ENCODE measurements around the gene TMTC2.

Gene TMTC2

GRCh38 chr12:83016218-83016835 lies 329.6 kb downstream of the TMTC2 start:
- H3K36me3 Mint-ChIP-seq, result no peaks in the 10 kb centered on the region
- H3K9me3 Mint-ChIP-seq, result peaks cover 3% of the 10 kb centered on the region
- DNase-seq (ENCODE audit: low spot score in 2 of 2) (no peak), ATAC-seq (no peak)
- H3K27ac Mint-ChIP-seq, result no peak overlapping the region
- H3K4me1 Mint-ChIP-seq, result no peaks in the 10 kb centered on the region
- H3K4me3 Mint-ChIP-seq, result no peak overlapping the region

GRCh38 chr12:83016991-83017390 lies 330.3 kb downstream of the TMTC2 start:
- Mint-ChIP-seq H3K4me1 (no peaks in the 10 kb centered on the region), H3K4me3 (no peak overlapping the region)
- ATAC-seq, result no peak

GRCh38 chr12:83018088-83018487 lies 331.4 kb downstream of the TMTC2 start:
- Mint-ChIP-seq H3K36me3 (no peaks in the 10 kb centered on the region), H3K9me3 (no peaks in the 10 kb centered on the region), H3K4me3 (no peak overlapping the region), H3K4me1 (no peaks in the 10 kb centered on the region), H3K27ac (no peak overlapping the region)
- no peak for DNase-seq (ENCODE audit: low spot score in 2 of 2)
- no peak for ATAC-seq

More at GRCh38 chr12:83016991-83017390, 330.3 kb downstream of the TMTC2 start:
- Mint-ChIP-seq H3K9me3 (no peaks in the 10 kb centered on the region), H3K36me3 (no peaks in the 10 kb centered on the region), H3K27ac (no peak overlapping the region)
- no peak for DNase-seq (ENCODE audit: low spot score in 2 of 2)

- DNase-seq (ENCODE audit: low spot score in 2 of 2) (no peak), ATAC-seq (no peak)
- H3K36me3 Mint-ChIP-seq, result no peaks in the 10 kb centered on the region
- no peaks in the 10 kb centered on the region for H3K9me3 Mint-ChIP-seq
- H3K4me3 Mint-ChIP-seq, result no peak overlapping the region
- no peaks in the 10 kb centered on the region for H3K4me1 Mint-ChIP-seq
- H3K27ac Mint-ChIP-seq, result no peak overlapping the region
Measured at GRCh38 chr12:83027021-83027723, 340.5 kb downstream of the TMTC2 start.

- Mint-ChIP-seq H3K4me1 (no peaks in the 10 kb centered on the region), H3K9me3 (no peaks in the 10 kb centered on the region), H3K4me3 (no peak overlapping the region), H3K27ac (no peak overlapping the region), H3K36me3 (no peaks in the 10 kb centered on the region)
- no peak for ATAC-seq
- DNase-seq (ENCODE audit: low spot score in 2 of 2), result no peak
Measured at GRCh38 chr12:83031196-83031595, 344.5 kb downstream of the TMTC2 start.

- ATAC-seq (no peak), DNase-seq (ENCODE audit: low spot score in 2 of 2) (no peak)
- no peak overlapping the region for H3K4me3 Mint-ChIP-seq
- no peaks in the 10 kb centered on the region for H3K9me3 Mint-ChIP-seq
- H3K27ac Mint-ChIP-seq, result no peak overlapping the region
- H3K4me1 Mint-ChIP-seq, result no peaks in the 10 kb centered on the region
- H3K36me3 Mint-ChIP-seq, result no peaks in the 10 kb centered on the region
Measured at GRCh38 chr12:83036847-83037246, 350.1 kb downstream of the TMTC2 start.

GRCh38 chr12:83039413-83039812 lies 352.7 kb downstream of the TMTC2 start:
- H3K9me3 Mint-ChIP-seq, result no peaks in the 10 kb centered on the region
- no peak overlapping the region for H3K27ac Mint-ChIP-seq
- no peaks in the 10 kb centered on the region for H3K36me3 Mint-ChIP-seq
- DNase-seq (ENCODE audit: low spot score in 2 of 2) (no peak), ATAC-seq (no peak)
- no peak overlapping the region for H3K4me3 Mint-ChIP-seq
- H3K4me1 Mint-ChIP-seq, result no peaks in the 10 kb centered on the region

- ATAC-seq, result no peak
- H3K4me3 Mint-ChIP-seq, result no peak overlapping the region
- DNase-seq (ENCODE audit: low spot score in 2 of 2), result no peak
- H3K4me1 Mint-ChIP-seq, result no peaks in the 10 kb centered on the region
- no peaks in the 10 kb centered on the region for H3K36me3 Mint-ChIP-seq
- no peaks in the 10 kb centered on the region for H3K9me3 Mint-ChIP-seq
- no peak overlapping the region for H3K27ac Mint-ChIP-seq
Measured at GRCh38 chr12:83040339-83040738, 353.6 kb downstream of the TMTC2 start.

GRCh38 chr12:83040991-83041390 lies 354.3 kb downstream of the TMTC2 start:
- Mint-ChIP-seq H3K36me3 (no peaks in the 10 kb centered on the region), H3K27ac (no peak overlapping the region), H3K4me3 (no peak overlapping the region), H3K4me1 (no peaks in the 10 kb centered on the region), H3K9me3 (no peaks in the 10 kb centered on the region)
- DNase-seq (ENCODE audit: low spot score in 2 of 2) (no peak), ATAC-seq (no peak)

- no peaks in the 10 kb centered on the region for H3K36me3 Mint-ChIP-seq
- H3K4me3 Mint-ChIP-seq, result no peak overlapping the region
- no peak for DNase-seq (ENCODE audit: low spot score in 2 of 2)
- no peaks in the 10 kb centered on the region for H3K9me3 Mint-ChIP-seq
- H3K27ac Mint-ChIP-seq, result no peak overlapping the region
- no peaks in the 10 kb centered on the region for H3K4me1 Mint-ChIP-seq
- no peak for ATAC-seq
Measured at GRCh38 chr12:83042441-83043200, 355.9 kb downstream of the TMTC2 start.

- Mint-ChIP-seq H3K4me1 (no peaks in the 10 kb centered on the region), H3K9me3 (no peaks in the 10 kb centered on the region), H3K27ac (no peak overlapping the region), H3K4me3 (no peak overlapping the region), H3K36me3 (no peaks in the 10 kb centered on the region)
- ATAC-seq (no peak), DNase-seq (ENCODE audit: low spot score in 2 of 2) (no peak)
Measured at GRCh38 chr12:83044736-83045135, 358.0 kb downstream of the TMTC2 start.

GRCh38 chr12:83046019-83046418 lies 359.3 kb downstream of the TMTC2 start:
- DNase-seq (ENCODE audit: low spot score in 2 of 2), result no peak
- H3K27ac Mint-ChIP-seq, result no peak overlapping the region
- no peak for ATAC-seq
- no peaks in the 10 kb centered on the region for H3K9me3 Mint-ChIP-seq
- H3K36me3 Mint-ChIP-seq, result no peaks in the 10 kb centered on the region
- H3K4me3 Mint-ChIP-seq, result no peak overlapping the region
- no peaks in the 10 kb centered on the region for H3K4me1 Mint-ChIP-seq

GRCh38 chr12:83049306-83049705 lies 362.6 kb downstream of the TMTC2 start:
- Mint-ChIP-seq H3K4me1 (no peaks in the 10 kb centered on the region), H3K27ac (no peak overlapping the region), H3K36me3 (no peaks in the 10 kb centered on the region), H3K4me3 (no peak overlapping the region), H3K9me3 (no peaks in the 10 kb centered on the region)
- DNase-seq (ENCODE audit: low spot score in 2 of 2) (no peak), ATAC-seq (no peak)

- Mint-ChIP-seq H3K36me3 (no peaks in the 10 kb centered on the region), H3K4me1 (no peaks in the 10 kb centered on the region), H3K27ac (no peak overlapping the region), H3K9me3 (no peaks in the 10 kb centered on the region), H3K4me3 (no peak overlapping the region)
- no peak for ATAC-seq
- no peak for DNase-seq (ENCODE audit: low spot score in 2 of 2)
Measured at GRCh38 chr12:83052890-83053541, 366.3 kb downstream of the TMTC2 start.

GRCh38 chr12:83057436-83057835 lies 370.7 kb downstream of the TMTC2 start:
- H3K4me3 Mint-ChIP-seq, result no peak overlapping the region
- no peaks in the 10 kb centered on the region for H3K9me3 Mint-ChIP-seq
- H3K27ac Mint-ChIP-seq, result no peak overlapping the region
- no peaks in the 10 kb centered on the region for H3K36me3 Mint-ChIP-seq
- no peaks in the 10 kb centered on the region for H3K4me1 Mint-ChIP-seq
- DNase-seq (ENCODE audit: low spot score in 2 of 2) (no peak), ATAC-seq (no peak)

Data from stimulated activated effector memory CD8-positive, alpha-beta T cell treated with anti-CD3 and anti-CD28 coated beads, Interleukin-12 subunit alpha, Interleukin-12 subunit beta, amount 100 ng/mL, for 72 hours (primary cell).